ENCODE results near the gene NMB.
A peak's percentile ranks its signal among the peaks of the same experiment; 100 is the strongest.
"Not testable (repeated sequence)": the region's sequence is repeated elsewhere in the genome, so short reads cannot be mapped to it uniquely, and the experiment has no call there.

The NMB gene

GRCh38 chr15:84658080-84658787, at the start of gene NMB:
Gene NMB, minus strand, starts transcription at chr15:84658199. Its CDS starts 47 bp downstream, at chr15:84658152.
- peak; percentile 14 for DNase-seq

- DNase-seq, result no peak
Measured at GRCh38 chr15:84703808-84704207, 45.8 kb upstream of the NMB start.

- DNase-seq, result no peak
Measured at GRCh38 chr15:84702961-84703482, 45.0 kb upstream of the NMB start.

GRCh38 chr15:84699538-84700191, 41.7 kb upstream of the NMB start:
- DNase-seq, result no peak

GRCh38 chr15:84697236-84697990, 39.4 kb upstream of the NMB start:
- no peak for DNase-seq

- no peak for DNase-seq
Measured at GRCh38 chr15:84696757-84697156, 38.8 kb upstream of the NMB start.

GRCh38 chr15:84690342-84690741, 32.3 kb upstream of the NMB start:
- no peak for DNase-seq

GRCh38 chr15:84689858-84690257, 31.9 kb upstream of the NMB start:
- DNase-seq, result no peak

- not testable (repeated sequence) for DNase-seq
Measured at GRCh38 chr15:84686446-84686845, 28.4 kb upstream of the NMB start.

- no peak for DNase-seq
Measured at GRCh38 chr15:84685304-84685703, 27.3 kb upstream of the NMB start.

- DNase-seq, result no peak
Measured at GRCh38 chr15:84684092-84684491, 26.1 kb upstream of the NMB start.

GRCh38 chr15:84681831-84682230, 23.8 kb upstream of the NMB start:
- no peak for DNase-seq

GRCh38 chr15:84671211-84671610, 13.2 kb upstream of the NMB start:
- no peak for DNase-seq

GRCh38 chr15:84669726-84670125, 11.7 kb upstream of the NMB start:
- no peak for DNase-seq

GRCh38 chr15:84668221-84668982, 10.4 kb upstream of the NMB start:
- no peak for DNase-seq

- no peak for DNase-seq
Measured at GRCh38 chr15:84666373-84666772, 8.4 kb upstream of the NMB start.

GRCh38 chr15:84661001-84661400, 3.0 kb upstream of the NMB start:
- no peak for DNase-seq

- DNase-seq, result no peak
Measured at GRCh38 chr15:84659904-84660781, 2.1 kb upstream of the NMB start.

GRCh38 chr15:84658788-84659411, 901 bp upstream of the NMB start:
- no peak for DNase-seq

- no peak for DNase-seq
Measured at GRCh38 chr15:84657748-84658079, 285 bp downstream of the NMB start.

- no peak for DNase-seq
Measured at GRCh38 chr15:84656972-84657371, 1.0 kb downstream of the NMB start.
